HG03571 (cell line): ENCODE measurements around the gene HRNR.
"Not testable (repeated sequence)": the region's sequence is repeated elsewhere in the genome, so short reads cannot be mapped to it uniquely, and the experiment has no call there.

Source experiments
- ATAC-seq: cut with Tn5 transposase; IDR thresholded peaks from one replicate; pipeline ENCODE4 v1.9.1; 2021; ENCODE audit not compliant: unreplicated experiment

Gene HRNR

DNA sequence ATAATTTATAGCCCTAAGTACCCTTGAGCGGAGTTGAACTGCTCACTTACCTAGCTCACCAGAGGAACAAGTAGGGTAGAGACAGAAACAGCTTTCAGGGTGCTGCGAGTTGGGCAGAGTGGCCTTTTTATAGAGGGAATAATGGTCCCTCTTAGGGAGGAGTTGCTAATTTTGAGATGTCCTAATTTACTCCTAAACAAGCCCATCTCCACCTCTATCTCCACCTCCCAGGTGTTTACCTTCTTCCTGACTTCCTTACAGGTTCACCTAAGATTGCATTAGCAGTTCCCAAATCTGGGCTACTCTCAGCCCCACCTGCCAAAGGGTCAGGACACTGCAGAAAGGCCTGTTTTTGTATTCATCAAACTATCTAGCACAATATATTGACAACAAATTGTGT is at the start of gene HRNR:
HRNR (minus strand) TSS at position 101 of the 400 bp plus-strand sequence. CDS start 940 bp downstream, outside the sequence.
- no peak for ATAC-seq

DNA sequence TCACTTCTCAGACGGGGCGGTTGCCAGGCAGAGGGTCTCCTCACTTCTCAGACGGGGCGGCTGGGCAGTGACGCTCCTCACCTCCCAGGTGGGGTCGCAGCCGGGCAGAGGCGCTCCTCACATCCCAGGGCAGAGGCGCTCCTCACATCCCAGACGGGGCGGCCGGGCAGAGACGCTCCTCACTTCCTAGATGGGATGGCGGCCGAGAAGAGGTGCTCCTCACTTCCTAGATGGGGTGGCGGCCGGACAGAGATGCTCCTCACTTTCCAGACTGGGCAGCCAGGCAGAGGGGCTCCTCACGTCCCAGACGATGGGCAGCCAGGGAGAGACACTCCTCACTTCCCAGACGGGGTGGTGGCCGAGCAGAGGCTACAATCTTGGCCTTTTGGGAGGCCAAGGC is 32.4 kb upstream of the HRNR start:
- not testable (repeated sequence) for ATAC-seq

DNA sequence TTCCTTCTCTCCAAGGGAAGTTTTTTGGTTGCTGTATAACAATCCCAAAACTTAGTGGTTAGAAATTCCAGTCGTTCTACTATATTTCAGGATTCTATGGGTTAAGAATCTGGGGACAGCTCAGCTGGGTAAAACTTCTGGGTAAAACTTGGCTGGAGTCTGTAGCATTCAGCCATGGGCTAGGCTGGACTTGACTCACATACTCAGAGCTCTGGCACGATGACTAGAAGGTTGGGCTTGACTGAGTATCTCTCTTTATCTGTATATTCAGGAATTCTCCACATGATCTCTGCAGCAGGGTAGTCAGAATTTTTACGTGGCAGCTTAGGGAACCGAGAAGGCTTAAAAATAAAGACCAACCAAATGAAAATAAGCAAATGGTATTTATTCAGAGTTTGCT is 28.2 kb upstream of the HRNR start:
- ATAC-seq = no peak

DNA sequence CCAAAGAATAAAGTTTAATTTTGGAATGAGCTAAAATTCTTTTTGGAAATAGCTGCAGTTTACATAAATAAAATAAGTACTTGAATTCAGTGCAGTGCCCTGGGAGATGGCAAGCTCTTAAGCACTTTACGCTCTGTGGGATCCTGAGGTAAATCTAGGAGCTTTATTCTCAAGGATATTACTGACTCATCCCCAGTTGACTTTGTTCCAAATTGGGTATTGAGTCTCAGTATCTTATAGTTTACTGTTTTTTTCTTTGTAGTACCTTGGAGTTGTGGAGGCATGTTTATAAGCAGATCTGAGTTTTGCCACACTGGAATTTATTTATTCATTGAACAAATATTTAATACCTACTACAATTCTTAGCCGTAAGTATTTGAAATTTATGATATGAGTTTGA is 27.4 kb upstream of the HRNR start:
- no peak for ATAC-seq

DNA sequence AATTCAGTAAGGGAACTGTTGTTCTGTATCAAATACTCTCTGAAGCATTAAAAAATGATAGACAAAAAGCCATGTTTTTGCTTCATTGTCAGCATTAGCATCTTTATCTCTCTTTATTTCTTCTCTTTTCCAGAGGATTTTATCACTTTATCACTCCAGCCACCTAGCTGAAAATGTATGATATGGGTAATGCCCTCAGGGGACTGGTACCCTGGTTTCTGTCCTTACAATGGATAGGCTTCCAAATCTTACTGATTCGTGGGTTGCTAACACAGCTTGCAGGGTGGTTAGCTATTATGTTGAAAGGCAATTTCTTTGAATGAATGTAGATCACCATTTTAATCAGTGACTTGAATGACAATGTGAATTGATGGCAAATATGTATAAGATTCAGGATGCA is 23.3 kb upstream of the HRNR start:
- no peak for ATAC-seq

DNA sequence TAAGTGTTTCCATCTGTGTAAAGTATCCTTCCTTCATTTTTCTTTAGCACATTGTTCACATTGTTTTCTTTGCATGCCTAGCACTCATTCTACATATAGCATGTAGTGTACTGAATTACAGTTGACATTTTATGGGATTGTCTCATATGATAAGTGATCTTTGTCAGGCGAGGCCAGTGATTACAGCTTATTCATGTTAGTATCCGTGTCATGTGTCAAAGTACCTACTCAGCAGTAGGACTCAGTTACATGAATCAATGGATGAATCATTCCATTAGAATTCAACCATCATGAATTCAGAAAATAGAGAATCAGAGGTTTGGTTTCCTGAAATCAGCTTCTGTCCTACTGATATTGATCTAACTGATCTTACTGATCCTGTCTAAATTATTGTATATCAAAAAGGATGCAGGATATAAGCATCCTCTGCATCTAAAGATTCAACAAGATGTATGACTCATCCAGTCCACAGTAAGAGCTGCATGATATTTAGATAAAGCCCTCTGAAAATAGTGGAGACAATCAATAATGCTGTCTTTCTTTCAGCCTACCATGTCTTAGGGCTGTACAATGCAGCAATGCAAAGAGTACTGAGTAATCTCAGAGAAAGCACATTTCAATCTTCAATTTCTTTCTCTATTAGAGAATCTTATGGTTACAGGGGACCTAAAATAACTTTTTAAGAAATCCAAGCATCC is 20.7 kb upstream of the HRNR start:
- ATAC-seq = no peak

DNA sequence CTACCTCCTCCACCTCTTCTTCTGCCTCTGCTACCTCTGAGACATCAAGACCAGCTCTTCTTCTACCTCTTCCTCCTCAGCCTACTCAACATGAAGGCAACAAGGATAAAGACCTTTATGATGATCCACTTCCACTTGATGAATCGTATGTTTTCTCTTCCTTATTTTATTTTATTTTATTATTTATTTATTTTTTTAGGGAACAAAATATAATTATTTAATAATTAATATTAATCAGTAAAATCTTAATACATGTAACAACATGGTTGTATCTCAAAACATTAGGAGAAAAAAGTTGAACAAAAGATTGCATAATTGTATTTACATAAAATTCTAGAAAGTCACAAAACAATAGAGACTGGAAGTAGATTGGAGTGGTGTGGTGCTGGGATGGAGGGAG is 13.1 kb upstream of the HRNR start:
- ATAC-seq = no peak

DNA sequence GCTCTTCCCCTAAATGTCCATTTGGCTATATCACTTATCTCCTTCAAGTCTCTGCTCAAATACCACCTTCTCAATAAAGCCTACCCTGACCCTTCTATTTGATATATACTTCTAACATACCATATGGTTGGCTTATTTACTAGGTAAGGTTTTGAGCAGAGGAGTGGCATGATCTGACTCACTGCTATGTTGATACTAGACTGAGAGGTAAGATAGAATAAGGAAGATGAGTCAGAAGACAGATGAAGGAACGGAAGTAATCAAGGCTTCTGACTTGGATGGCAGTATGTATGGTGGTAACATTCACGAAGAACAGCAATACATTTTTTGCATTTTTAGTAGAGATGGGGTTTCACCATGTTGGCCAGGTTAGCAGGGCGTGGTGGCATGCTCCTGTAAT is 4.8 kb upstream of the HRNR start:
- no peak for ATAC-seq

DNA sequence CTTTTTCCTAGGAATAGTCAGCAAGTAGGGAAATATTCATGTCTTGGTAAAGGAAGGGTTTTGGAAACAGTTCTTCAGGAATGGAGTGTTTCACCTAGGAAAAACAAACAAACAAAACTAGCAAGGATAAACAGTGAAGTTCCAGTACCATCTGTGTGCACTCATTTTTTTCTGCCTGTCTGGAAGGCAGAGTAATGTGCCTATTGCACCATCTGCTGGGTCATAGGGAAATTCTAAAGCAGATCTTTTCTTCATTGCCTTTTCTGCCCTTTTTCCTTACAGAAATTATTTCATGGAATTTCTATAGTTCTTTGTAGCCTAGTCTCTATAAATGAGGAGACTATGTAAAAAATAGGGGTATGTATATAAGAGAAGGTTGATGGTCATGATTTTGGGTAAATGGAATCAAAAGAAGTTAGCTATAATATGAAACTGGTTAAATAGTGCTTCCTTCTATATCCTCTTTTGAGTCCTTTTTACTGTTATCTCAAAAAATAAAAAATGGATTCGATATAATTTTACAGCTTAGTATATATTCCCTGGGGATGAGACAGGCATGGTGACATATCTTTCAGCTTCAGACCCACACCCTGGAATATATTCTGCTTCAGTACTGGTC is 3.4 kb upstream of the HRNR start:
- no peak for ATAC-seq

DNA sequence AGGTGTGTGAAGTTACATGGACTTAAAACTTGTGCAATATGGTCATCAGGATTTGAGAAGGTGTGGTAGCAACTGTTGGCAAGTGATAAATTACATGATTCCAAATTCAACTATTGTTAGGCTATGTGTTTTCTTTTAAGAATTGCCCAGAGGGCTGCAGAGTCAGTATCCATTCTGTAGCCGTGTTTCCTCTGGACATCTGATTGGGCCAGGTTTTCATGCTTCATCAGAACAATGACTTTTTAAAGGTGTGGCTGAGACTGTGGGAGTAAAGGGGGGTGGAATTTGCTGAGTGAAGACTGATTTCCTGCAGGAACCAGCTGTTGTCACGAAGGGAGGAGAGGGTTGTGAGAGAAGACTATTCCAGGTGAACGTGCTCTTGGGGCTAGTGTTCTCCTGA is 1.7 kb upstream of the HRNR start:
- ATAC-seq = no peak

DNA sequence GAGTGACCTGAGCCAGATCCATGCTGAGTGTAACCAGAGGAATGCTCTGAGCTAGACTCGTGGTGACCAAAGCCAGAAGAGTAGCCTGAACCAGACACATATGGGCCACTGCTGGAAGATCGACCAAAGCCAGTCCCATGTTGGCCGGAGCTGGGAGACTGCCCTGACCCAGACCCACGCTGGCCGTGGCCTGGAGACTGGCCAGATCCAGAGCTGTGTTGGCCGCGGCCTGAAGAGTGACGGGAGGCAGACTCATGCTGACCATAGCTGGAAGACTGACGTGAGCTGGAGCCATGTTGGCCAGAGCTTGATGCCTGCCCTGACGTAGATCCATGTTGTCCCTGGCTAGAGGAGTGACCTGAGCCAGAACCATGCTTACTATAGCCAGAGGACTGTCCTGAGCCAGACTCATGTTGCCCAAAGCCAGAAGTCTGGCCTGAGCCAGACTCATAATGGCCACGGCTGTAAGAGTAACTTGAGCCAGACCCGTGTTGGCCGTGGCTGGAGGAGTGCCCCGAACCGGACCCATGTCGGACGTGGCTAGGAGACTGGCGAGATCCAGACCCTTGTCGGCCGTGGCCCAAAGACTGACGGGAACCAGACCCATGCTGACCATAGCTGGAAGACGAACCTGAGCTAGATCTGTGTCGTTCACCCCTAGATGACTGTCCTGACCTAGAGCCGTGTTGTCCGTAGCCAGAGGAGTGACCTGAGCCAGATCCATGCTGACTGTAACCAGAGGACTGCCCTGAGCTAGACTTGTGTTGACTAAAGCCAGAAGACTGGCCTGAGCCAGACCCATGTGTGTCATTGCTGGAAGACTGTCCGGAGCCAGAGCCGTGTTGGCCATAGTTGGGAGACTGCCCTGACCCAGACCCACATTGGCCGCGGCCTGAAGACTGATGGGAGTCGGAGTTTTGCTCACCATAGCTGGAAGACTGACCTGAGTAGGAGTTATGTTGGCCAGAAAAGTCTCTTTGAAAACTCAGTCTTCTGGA is 3.5 kb downstream of the HRNR start:
- no peak for ATAC-seq

DNA sequence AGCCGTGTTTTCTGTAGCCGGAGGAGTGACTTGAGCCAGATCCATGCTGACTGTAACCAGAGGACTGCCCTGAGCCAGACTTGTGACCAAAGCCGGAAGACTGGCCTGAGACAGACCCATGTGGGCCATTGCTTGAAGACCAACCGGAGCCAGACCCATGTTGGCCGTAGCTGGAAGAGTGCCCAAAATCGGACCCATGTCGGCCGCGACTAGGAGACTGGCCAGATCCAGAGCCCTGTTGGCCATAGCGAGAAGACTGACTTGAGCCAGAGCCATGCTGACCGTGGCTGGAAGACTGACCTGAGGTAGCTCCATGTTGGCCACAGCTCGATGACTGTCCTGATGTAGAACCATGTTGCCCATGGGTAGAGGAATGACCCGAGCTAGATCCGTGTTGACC is 4.6 kb downstream of the HRNR start:
- not testable (repeated sequence) for ATAC-seq

DNA sequence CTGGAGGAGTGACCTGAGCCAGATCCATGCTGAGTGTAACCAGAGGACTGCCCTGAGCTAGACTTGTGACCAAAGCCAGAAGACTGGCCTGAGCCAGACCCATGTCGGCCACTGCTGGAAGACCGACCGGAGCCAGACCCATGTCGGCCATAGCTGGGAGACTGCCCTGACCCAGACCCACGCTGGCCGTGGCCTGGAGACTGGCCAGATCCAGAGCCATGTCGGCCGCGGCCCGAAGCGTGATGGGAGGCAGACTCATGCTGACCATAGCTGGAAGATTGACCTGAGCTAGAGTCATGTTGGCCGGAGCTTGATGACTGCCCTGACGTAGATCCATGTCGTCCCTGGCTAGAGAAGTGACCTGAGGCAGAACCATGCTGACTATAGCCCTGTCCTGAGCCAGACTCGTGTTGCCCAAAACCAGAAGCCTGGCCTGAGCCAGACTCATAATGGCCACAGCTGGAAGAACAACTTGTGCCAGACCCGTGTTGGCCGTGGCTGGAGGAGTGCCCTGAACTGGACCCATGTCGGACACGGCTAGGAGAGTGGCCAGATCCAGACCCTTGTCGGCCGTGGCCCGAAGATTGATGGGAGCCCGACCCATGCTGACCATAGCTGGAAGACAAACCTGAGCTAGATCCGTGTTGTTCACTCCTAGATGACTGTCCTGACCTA is 5.1 kb downstream of the HRNR start:
- ATAC-seq = no peak

DNA sequence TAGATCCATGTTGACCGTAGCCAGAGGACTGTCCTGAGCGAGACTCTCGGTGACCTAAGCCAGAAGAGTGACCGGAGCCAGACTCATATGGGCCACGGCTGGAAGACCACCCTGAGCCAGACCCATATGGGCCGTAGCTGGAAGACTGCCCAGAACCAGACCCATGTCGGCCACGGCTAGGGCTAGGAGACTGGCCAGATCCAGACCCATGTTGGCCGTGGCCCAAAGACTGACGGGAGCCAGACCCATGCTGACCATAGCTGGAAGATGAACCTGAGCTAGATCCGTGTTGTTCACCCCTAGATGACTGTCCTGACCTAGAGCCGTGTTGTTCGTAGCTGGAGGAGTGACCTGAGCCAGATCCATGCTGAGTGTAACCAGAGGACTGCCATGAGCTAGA is 8.4 kb downstream of the HRNR start:
- ATAC-seq = not testable (repeated sequence)

DNA sequence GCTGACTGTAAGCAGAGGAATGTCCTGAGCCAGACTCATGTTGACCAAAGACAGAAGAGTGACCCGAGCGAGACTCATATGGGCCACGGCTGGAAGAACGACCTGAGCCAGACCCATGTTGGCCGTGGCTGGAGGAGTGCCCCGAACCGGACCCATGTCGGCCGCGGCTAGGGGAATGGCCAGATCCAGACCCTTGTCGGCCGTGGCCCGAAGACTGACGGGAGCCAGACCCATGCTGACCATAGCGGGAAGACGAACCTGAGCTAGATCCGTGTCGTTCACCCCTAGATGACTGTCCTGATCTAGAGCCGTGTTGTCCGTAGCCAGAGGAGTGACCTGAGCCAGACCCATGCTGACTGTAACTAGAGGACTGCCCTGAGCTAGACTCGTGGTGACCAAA is 9.1 kb downstream of the HRNR start:
- not testable (repeated sequence) for ATAC-seq

DNA sequence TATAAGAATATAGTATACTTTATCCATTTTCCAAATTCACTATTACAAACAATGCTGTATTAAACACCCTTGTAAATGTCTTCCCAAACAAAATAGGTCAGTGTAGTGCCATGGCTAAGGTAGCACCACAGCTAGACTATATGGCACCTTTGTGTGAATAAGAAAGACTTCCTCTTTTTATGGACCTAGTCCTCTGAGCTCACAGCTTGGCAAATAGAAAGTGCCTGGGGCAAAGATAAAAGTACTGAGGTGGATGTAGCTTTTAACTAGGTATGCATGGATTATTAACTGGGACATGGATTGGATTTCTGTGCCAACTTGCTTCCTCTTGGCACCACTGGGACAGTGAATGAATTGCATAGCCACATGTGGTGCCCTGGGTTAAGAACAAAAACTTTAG is 25.0 kb downstream of the HRNR start:
- ATAC-seq = no peak

DNA sequence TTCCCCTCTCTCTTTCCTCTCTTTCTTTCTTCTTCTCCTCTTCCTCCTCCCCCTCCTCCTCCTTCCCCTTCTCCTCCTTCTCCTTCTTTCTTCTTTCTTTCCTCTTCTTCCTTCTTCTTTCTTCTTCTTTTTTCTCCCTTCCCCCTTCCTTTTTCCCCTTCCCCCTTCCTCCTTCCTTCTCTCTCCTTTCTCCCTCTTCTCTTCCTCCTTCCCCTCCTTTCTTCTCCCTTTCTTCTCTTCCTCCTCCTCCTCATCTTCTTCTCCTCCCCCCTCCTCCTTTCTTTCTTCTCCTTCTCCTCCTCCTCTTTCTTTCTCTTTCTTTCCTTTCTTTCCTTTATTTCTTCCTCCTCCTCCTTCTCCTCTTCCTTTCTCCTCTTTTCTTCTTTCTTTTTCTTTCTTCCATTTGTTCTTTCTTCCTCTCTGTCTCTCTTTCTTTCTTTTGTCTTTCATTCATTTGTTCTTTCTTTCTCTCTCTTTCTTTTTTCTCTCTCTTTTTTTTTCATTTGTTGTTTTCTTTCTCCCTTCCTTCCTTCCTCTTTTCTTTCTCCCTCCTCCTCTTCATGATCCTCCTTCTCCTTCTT is 26.5 kb downstream of the HRNR start:
- no peak for ATAC-seq

DNA sequence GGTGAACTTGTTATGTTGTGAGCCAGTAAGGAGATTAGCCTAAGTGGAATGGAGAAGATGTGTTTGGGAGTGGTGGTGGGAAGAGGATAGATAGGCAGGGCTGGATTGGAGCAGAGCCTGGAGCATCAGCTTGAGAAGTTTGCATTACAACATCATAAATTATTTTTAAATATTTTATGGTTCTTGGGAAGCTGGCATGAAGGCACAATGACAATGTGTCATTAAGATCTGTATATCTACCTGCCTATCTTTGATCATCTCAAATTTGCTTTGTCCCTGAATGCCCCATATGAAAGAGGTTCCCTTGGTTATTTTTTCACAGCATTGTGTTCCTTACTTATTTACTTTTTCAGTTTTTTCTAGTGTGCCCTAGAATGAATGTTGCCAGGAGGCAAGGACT is 32.3 kb downstream of the HRNR start:
- ATAC-seq = no peak

DNA sequence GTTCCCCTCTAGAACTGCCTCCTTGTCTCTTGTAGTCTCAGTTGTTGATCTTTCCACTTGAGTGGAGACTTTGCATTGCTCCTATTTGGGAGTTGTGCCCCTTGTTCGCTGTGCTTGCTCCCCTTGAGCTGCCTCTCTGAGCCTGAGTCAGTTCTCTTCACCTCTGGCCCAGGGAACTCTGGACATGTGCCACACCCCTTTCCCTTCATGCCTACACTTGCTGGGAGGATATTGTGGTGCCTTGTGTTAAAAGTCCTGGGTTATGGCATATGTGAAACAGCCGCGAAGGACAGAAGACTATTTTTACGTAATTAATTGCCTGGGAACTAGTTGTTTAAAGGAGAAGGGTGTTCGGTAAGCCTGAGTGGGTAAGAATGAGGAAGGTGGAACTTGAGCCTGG is 32.7 kb downstream of the HRNR start:
- ATAC-seq = no peak

DNA sequence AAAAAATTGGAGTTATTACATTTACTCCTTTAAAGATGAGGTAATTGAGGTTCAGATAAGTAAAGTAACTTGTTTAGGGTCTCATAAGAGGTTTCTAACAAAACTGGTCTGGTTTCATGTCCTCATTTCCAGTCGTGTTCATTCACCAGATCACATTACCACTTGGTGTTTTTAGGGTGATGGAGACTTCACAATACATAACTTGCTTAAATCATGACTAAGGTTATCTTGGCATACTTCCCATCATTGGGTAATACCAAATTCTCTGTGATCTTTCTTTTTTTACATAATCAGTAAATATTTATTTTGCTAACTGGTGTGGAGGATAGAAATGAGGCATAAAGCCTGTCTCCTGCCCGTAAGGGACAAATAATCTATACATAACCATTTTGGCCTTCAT is 33.4 kb downstream of the HRNR start:
- ATAC-seq = no peak
